K562 (cell line): ENCODE measurements around the gene FXYD1. TPM values are rescaled to one million over a fixed set of nuclear protein-coding genes. Genes with fewer than 3 reads are reported as not detected.

Experiments used
- ARID4B ChIP-seq: sonication (generic); formaldehyde crosslinking; IDR thresholded peaks from 2 replicates; pipeline ENCODE4 v1.8.0; 2022; ENCODE audit warnings: mild to moderate bottlenecking, missing genetic modification reagents
- CBX2 ChIP-seq: fragments of 200-600 bp; sonication (generic); IDR thresholded peaks from one replicate; pipeline ENCODE4 v1.6.1; 2012; ENCODE audit warnings: mild to moderate bottlenecking, low read length, inconsistent platforms; ENCODE audit not compliant: insufficient read depth, poor library complexity, severe bottlenecking
- FOXK2 ChIP-seq, 2 experiments: fragments of 450-650 bp; IDR thresholded peaks in 1 of 2; conservative IDR thresholded peaks in 1 of 2; 2 replicates each; pipeline ENCODE4 v1.6.1; 2016; ENCODE audit warnings: low read depth in 2 of 2, mild to moderate bottlenecking in 1 of 2
- HIVEP1 ChIP-seq: fragments of 250-450 bp; sonication (Bioruptor Pico); IDR thresholded peaks from 2 replicates; pipeline ENCODE4 v1.4.0; 2020; ENCODE audit warnings: mild to moderate bottlenecking
- IRF1 ChIP-seq: sonication (generic); formaldehyde crosslinking; IDR thresholded peaks from 2 replicates; pipeline ENCODE4 v1.8.0; 2022; ENCODE audit warnings: missing genetic modification reagents, mild to moderate bottlenecking, borderline replicate concordance
- MBD1 ChIP-seq: fragments of 250-450 bp; sonication (Bioruptor Pico); IDR thresholded peaks from 2 replicates; pipeline ENCODE4 v1.8.0; 2022; ENCODE audit warnings: inconsistent platforms
- NFIC ChIP-seq: fragments of 450-650 bp; IDR thresholded peaks from 2 replicates; pipeline ENCODE4 v1.6.1; 2017; ENCODE audit warnings: mild to moderate bottlenecking, inconsistent platforms
- RBM25 ChIP-seq: fragments of 200-400 bp; formaldehyde crosslinking; IDR thresholded peaks from 2 replicates; pipeline ENCODE4 v1.6.1; 2018; ENCODE audit warnings: low read length, low read depth, moderate library complexity; ENCODE audit not compliant: severe bottlenecking
- SMARCC2 ChIP-seq: fragments of 450-650 bp; IDR thresholded peaks from 2 replicates; pipeline ENCODE4 v1.6.1; 2017; ENCODE audit warnings: antibody characterized with exemption, moderate library complexity, mild to moderate bottlenecking, low read depth
- SNIP1 ChIP-seq: fragments of 450-650 bp; IDR thresholded peaks from 2 replicates; pipeline ENCODE4 v1.7.1; 2017; ENCODE audit warnings: low read depth, mild to moderate bottlenecking
- SREBF1 ChIP-seq: fragments of 150-350 bp; IDR thresholded peaks from 2 replicates; pipeline ENCODE4 v1.6.1; 2014; ENCODE audit warnings: antibody characterized with exemption, low read depth, low read length, borderline replicate concordance
- SRSF3 ChIP-seq: fragments of 200-400 bp; formaldehyde crosslinking; IDR thresholded peaks from 2 replicates; pipeline ENCODE4 v1.6.1; 2016; ENCODE audit warnings: mild to moderate bottlenecking, low read length, moderate library complexity; ENCODE audit not compliant: insufficient read depth
- XRCC3 ChIP-seq: fragments of 450-650 bp; IDR thresholded peaks from 2 replicates; pipeline ENCODE4 v1.6.1; 2017; ENCODE audit warnings: mild to moderate bottlenecking, moderate library complexity
- ZNF354B ChIP-seq: fragments of 250-450 bp; sonication (Bioruptor Pico); IDR thresholded peaks from 2 replicates; pipeline ENCODE4 v1.4.0; 2020
- ZNF449 ChIP-seq: fragments of 250-450 bp; sonication (Bioruptor Pico); IDR thresholded peaks from 2 replicates; pipeline ENCODE4 v1.8.0; 2022; ENCODE audit warnings: moderate library complexity, mild to moderate bottlenecking, inconsistent platforms
- polyA plus RNA-seq, 8 experiments: library from polyadenylated mRNA; depleted of rRNA in 4 of 8; stranded (reverse) in 5 of 8; unstranded in 3 of 8; fragments of >200 nt; fragmentation: Nextera tagmentation in 2 of 8; fragmentation: Illumina TruSeq in 1 of 8; extraction: Ambion mirVana in 2 of 8; extraction: Trizol in 1 of 8; gene quantifications; 2 replicates each; pipeline versions ENCODE4 v1.2.1 to v1.2.3, GENCODE V29; 2011 to 2014; ENCODE audit warnings: inconsistent platforms in 1 of 8, missing spikeins in 1 of 8
- total RNA-seq, 7 experiments: library from RNA; depleted of rRNA in 6 of 7; stranded (reverse); fragments of >200 nt in 6 of 7; fragmentation: Illumina TruSeq in 2 of 7; extraction: Trizol in 2 of 7; gene quantifications; 2 replicates each; pipeline versions ENCODE4 v1.2.1 to v1.2.3, GENCODE V29; 2011 to 2021; ENCODE audit warnings: low replicate concordance in 1 of 7

The FXYD1 gene
- total and polyA plus RNA-seq, 9 of the 15 experiments (the other 6 are each of a cell fraction or from before 2014, with no cell fraction given), result 0.40 to 3.2 (median 1.8) TPM; not detected in 3

- TF ChIP-seq MBD1 (CRISPR knock-in tag), result peak; percentile 64; the same call in 1 of the 2 replicates
- TF ChIP-seq ZNF354B, result no peak
- TF ChIP-seq ZNF449, result peak; percentile 90
- no peak for TF ChIP-seq SRSF3
- no peak for TF ChIP-seq CBX2
- peak; percentile 90 for TF ChIP-seq HIVEP1 (CRISPR knock-in tag)
- no peak for TF ChIP-seq IRF1 (CRISPR knock-in tag)
- TF ChIP-seq XRCC3, result no peak
- no peak for TF ChIP-seq SMARCC2
- TF ChIP-seq FOXK2 (conservative IDR thresholded peaks at IDR 0.05 in 1 of 2, IDR thresholded peaks at IDR 0.05 in 1 of 2; ENCODE audit: low read depth in 2 of 2), result peak in 1 of 2 experiments; percentile 33; a peak in 2 of 4 replicates
- no peak for TF ChIP-seq ARID4B
- TF ChIP-seq RBM25, result peak; percentile 90
- no peak for TF ChIP-seq SNIP1
- no peak for TF ChIP-seq SREBF1
- no peak for TF ChIP-seq NFIC
Measured at GRCh38 chr19:35165200-35166058, 26.8 kb downstream of the FXYD1 start (continued).
